GM18502 (cell line): Measurements from ENCODE around the gene TRIM44.

ENCODE experiments used
- ATAC-seq: cut with Tn5 transposase; IDR thresholded peaks from one replicate; pipeline ENCODE4 v1.9.1; 2021; ENCODE audit warnings: mild to moderate bottlenecking; ENCODE audit not compliant: unreplicated experiment, poor library complexity

TRIM44 gene

GRCh38 chr11:35662649-35663407 is at the start of gene TRIM44:
TSS of gene TRIM44 (plus strand) at chr11:35662775. CDS start at chr11:35663112, 337 bp downstream.
- ATAC-seq, result peak; percentile 89

DNA sequence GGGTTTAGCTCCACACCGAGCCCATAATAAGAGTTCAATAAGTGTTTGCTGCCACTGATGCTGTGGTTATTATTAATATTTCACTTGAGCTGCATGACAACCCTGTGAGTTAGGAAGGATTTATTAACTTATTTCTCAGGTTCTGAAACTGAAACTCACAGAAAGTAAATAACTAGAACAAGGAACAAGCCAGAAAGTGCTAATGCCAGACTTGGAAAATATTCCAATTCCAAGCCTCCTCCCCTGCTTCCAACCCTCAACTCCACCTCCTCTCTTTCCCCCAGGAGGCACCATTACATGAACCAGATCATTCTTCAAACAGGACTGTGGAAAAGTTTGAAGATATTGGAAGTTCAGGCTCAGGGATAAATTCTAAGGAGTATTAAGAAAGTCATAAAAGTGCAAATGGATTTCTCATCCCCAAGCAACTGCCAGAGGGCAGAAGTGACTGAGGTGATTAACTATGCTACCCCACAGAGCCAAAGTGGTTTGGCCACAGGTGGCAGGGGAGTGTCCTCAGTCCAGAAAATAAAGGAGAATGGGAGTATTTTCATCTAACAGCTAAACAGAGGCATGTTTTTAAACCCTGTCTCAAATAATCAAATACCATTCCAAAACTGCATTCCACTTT is 47.5 kb upstream of the TRIM44 start:
- ATAC-seq, result no peak

DNA sequence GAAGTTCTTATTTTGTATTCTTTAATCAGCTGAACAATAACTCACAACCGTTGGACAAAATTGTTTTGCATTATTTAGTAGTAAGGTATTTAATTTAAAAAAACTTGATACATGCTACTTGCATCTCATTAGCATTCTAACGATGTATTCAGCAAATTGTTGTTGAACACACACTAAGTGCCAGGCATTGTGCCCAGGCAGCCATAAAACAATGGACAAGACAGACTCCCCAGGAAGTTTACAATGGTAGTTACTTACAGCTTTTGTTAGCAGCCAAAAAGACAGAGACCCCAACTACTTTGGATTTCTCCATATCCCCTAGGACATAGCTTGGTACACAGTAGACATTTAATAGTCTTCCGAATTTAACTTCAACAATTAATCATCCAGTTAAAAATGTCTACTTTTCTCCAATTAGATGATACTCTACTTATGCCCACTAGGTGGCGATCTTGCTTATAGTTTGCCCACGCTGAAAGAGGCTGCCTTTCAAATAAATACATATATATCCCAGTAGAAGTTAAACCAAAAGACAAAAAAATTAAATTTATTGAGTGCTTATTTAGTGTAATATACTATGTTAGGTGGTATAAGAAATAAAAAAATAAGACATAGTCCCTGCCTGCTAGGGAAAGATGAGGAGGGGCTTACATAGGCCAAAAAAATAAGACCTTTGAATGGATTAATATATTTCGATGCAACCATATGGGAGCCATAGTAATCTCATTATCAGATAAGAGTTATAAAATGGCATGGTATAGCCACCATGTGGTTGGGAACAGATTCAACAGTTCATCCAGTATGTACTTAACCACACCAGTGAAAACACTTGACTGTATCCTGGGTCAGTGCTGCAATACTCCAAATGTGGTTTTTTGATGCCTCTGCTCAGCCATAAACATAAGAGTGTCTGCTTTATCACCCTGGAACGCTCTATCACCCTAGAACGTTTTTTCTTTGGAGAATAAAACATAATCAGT is 46.4 kb upstream of the TRIM44 start:
- no peak for ATAC-seq

- ATAC-seq, result no peak
These were observed 45.3 kb upstream of the TRIM44 start for GRCh38 chr11:35617316-35617686.

DNA sequence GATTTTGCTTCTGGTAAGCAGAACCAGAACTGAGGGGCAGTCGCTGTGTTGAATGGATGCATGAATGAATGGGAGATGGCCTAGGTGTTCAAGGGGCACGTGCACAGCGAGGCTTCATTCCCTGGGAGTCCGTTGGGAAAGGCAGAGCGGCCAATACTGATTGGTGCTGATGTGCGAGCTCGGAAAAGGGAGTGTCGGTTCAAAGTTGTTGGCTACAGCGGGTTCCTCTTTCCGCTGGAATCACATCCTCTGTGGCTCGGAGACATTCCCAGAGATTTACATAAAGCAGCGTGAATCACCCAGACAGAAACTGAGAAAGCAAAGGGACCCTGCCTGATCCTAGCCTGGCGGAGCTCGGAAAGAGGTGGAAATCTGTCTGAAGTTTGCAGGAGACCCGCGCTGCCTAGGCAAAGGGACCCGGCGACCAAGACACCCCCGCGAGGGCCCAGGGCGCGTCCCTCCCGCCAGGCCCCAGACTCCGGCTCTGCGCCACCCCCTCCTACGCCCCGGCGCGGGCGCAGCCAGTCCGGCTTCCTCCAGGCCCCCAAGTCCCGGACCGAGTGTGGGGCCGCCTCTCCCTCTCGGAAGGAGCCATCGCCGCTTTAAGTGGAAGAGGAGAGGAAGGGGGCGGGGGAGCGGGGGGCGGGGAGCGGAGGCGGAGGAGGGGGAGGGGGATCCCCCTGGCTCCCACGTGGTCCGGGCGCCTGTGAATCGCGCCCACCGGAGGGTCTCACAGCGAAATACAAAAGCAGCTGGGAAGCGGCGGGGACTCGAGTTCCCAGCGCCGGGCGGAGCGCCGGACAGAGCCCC is 44.7 kb upstream of the TRIM44 start, which contains the start of gene FJX1:
Gene FJX1 (plus strand): TSS at position 774 of the 810 bp plus-strand sequence. CDS start 177 bp downstream, outside the sequence.
- ATAC-seq, result peak; percentile 44

- peak; percentile 51 for ATAC-seq
These were observed 44.0 kb upstream of the TRIM44 start for GRCh38 chr11:35618497-35619115.

DNA sequence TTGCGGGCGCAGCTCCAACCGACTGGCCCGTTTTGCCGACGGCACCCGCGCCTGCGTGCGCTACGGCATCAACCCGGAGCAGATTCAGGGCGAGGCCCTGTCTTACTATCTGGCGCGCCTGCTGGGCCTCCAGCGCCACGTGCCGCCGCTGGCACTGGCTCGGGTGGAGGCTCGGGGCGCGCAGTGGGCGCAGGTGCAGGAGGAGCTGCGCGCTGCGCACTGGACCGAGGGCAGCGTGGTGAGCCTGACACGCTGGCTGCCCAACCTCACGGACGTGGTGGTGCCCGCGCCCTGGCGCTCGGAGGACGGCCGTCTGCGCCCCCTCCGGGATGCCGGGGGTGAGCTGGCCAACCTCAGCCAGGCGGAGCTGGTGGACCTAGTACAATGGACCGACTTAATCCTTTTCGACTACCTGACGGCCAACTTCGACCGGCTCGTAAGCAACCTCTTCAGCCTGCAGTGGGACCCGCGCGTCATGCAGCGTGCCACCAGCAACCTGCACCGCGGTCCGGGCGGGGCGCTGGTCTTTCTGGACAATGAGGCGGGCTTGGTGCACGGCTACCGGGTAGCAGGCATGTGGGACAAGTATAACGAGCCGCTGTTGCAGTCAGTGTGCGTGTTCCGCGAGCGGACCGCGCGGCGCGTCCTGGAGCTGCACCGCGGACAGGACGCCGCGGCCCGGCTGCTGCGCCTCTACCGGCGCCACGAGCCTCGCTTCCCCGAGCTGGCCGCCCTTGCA is 43.3 kb upstream of the TRIM44 start:
- ATAC-seq, result peak; percentile 34

- ATAC-seq, result no peak
These were observed 42.5 kb upstream of the TRIM44 start for GRCh38 chr11:35619855-35620640.

GRCh38 chr11:35620795-35621194 is 41.8 kb upstream of the TRIM44 start:
- no peak for ATAC-seq

GRCh38 chr11:35621620-35622019 is 41.0 kb upstream of the TRIM44 start:
- no peak for ATAC-seq

DNA sequence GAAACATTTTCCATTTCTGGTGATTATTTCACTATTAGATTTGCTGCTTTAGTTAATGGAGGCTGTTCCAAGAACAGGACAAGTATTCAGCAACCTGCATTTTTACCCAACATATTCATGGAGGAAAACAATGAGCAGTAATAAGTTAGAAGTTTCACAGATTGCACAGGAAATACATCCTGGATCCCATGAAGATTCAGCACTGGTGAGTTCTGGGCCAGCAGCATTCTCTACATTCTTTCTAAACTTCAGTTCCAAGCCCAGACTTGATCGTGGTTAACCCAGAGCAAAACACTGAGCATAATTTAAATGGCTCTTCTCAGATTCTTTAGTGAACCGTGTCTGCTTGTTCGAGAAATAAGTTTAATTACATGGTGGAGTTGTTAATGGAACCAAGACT is 40.5 kb upstream of the TRIM44 start:
- ATAC-seq, result no peak

DNA sequence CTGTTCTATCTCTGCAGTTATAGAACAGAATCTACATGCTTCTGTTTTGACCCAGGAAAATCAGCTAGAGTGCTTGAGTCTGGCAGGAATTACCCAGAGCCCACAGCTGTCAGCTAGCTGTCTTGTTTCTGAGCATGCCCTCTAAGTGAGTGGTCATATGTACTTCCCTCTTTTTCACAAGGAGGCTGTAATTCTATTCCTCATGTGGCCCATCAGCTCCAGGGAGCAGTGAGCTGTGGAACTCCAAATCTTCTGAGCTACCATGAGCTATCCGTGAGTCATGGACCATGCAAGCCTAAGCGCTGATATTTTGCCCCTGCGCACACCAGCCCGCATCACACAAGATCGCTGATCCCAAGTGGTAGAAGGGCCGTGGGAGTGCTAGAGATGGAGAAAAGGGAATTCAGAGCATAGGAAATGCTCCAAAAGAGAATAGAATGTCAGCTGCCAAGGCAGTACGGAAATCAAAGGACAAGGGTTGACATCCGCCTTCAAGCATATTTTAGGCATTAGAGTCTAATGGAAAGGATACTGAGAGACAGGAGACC is 38.9 kb upstream of the TRIM44 start:
- ATAC-seq, result no peak

DNA sequence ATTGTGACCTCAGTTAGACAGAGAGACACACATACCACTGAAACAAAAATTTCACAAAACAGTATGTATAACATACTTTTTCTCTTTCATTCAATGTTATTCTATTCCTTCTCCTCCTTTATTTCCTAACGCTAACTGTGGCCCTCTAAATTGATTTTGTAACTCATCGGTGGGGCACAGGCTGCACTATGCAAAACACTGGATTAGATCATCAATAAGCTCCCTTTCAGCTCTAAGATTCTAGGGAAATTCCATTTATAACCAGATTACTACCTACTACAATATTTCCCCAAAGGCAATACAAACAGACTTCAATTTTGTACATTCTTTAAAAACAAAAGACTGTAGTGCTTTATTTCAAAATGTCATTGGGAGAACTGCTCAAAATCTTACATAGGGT is 38.3 kb upstream of the TRIM44 start:
- no peak for ATAC-seq

GRCh38 chr11:35624781-35625180 is 37.8 kb upstream of the TRIM44 start:
- no peak for ATAC-seq

DNA sequence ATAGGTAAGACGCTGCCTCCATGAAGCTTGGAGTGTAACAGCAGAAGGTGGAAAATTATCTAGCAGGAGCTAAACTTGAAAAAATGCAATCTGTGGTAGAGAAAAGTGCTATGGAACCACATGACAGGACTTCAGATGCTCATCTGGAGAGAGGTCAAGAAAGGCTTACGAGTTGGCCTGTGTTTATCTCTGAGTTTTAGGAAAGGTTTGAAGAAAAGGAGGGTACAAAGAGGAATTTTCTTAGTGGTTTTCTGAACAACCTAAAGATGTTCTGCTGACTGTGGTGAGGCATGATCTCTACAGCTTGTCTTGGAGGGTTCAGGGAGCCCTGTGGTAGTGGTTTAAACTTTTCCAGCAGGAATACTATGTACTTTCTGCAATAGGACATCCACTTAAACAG is 36.1 kb upstream of the TRIM44 start:
- ATAC-seq, result no peak

- no peak for ATAC-seq
These were observed 33.1 kb upstream of the TRIM44 start for GRCh38 chr11:35629511-35629910.

GRCh38 chr11:35629914-35630313 is 32.7 kb upstream of the TRIM44 start:
- no peak for ATAC-seq

DNA sequence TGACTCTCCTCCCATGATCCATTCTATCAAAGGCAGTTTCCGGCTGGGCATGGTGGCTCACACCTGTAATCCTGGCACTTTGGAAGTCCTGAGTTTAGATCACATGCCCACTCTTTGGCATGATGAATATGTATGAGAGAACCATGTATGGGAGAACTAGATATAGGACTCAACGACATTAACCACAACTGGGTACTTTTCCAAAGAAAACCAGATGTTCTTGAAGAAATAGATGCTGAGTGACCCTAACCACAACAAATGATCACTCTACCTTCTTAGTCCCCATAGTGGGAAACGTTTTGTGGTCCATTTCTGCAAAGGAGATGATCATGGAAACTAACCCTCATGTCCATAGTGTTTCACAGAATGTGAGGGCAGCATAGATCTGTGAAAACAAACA is 30.7 kb upstream of the TRIM44 start:
- no peak for ATAC-seq
